Transverse colon (tissue), 4 donors: ENCODE results near the gene RAPH1.

Source experiments
- EP300 ChIP-seq: sonication (generic); formaldehyde crosslinking; IDR thresholded peaks from one replicate; pipeline ENCODE4 v1.6.1; 2017; ENCODE audit warnings: antibody characterized with exemption, low read depth
- POLR2A ChIP-seq: fragments of 450-650 bp; IDR thresholded peaks from one replicate; pipeline ENCODE4 v1.6.1; 2016; ENCODE audit warnings: antibody characterized with exemption, mild to moderate bottlenecking, moderate library complexity
- POLR2AphosphoS5 ChIP-seq, 3 donors: sonication (generic); formaldehyde crosslinking; IDR thresholded peaks; one replicate each; pipeline ENCODE4 v1.6.1; 2016; ENCODE audit warnings: antibody characterized with exemption in 3 of 3
- TF ChIP-seq, protein P1 (sequence below), 5 experiments: fragments of 200-600 bp in 3 of 5; fragments of 450-650 bp in 2 of 5; sonication (generic) in 3 of 5; IDR thresholded peaks; 1 replicate in 2 of 5; 2 replicates in 3 of 5; pipeline ENCODE4 v1.5.1; 2016 to 2017; ENCODE audit warnings: antibody characterized with exemption in 5 of 5, inconsistent platforms in 3 of 5, mild to moderate bottlenecking in 2 of 5, moderate library complexity in 1 of 5

DNA sequence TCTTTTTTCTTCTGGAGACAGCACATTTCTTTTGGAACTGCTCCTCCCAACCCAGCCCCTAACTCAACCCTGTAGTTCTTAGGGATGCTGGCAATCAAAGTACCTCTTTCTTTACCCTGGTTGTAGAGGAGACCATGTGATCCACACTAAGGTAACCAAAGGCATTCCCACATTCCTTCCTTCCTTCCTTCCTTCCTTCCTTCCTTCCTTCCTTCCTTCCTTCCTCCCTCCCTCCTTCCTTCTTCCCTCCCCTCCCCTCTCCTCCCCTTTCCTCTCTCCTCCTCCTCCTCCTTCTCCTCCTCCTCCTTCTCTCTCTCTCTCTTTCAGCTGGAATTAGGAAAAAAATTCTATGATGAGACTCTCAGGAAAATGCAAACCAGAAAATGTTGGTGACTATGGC is 13.8 kb upstream of the RAPH1 start:
- TF ChIP-seq POLR2A (no peak), POLR2AphosphoS5 (IDR thresholded peaks at IDR 0.05) (no peak), EP300 (no peak)
- TF ChIP-seq, protein P1, sequence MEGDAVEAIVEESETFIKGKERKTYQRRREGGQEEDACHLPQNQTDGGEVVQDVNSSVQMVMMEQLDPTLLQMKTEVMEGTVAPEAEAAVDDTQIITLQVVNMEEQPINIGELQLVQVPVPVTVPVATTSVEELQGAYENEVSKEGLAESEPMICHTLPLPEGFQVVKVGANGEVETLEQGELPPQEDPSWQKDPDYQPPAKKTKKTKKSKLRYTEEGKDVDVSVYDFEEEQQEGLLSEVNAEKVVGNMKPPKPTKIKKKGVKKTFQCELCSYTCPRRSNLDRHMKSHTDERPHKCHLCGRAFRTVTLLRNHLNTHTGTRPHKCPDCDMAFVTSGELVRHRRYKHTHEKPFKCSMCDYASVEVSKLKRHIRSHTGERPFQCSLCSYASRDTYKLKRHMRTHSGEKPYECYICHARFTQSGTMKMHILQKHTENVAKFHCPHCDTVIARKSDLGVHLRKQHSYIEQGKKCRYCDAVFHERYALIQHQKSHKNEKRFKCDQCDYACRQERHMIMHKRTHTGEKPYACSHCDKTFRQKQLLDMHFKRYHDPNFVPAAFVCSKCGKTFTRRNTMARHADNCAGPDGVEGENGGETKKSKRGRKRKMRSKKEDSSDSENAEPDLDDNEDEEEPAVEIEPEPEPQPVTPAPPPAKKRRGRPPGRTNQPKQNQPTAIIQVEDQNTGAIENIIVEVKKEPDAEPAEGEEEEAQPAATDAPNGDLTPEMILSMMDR (IDR thresholded peaks at IDR 0.05) = no peak
